Breast epithelium (tissue), 3 donors: ENCODE data around the gene MYO6.

ENCODE experiments used
- CTCF ChIP-seq, 3 donors: fragments of 450-650 bp; IDR thresholded peaks; one replicate each; pipeline ENCODE4 v1.5.1; 2016 to 2017; ENCODE audit warnings: antibody characterized with exemption in 3 of 3, mild to moderate bottlenecking in 3 of 3, moderate library complexity in 3 of 3
- POLR2AphosphoS5 ChIP-seq, 3 donors: sonication (generic); formaldehyde crosslinking; IDR thresholded peaks; one replicate each; pipeline ENCODE4 v1.6.1; 2017; ENCODE audit warnings: antibody characterized with exemption in 3 of 3

GRCh38 chr6:75746221-75746620 is 2.8 kb upstream of the MYO6 start:
- TF ChIP-seq CTCF (IDR thresholded peaks at IDR 0.05): no peak
- no peak for TF ChIP-seq POLR2AphosphoS5 (IDR thresholded peaks at IDR 0.05)
